A673 (cell line): ENCODE measurements around the gene LCN6. TPM values are rescaled to one million over a fixed set of nuclear protein-coding genes. Genes with fewer than 3 reads are reported as not detected.

Experiments
- BruUV-seq: library from RNA; stranded (reverse); fragments of 400-500 nt; replicated peaks from 2 replicates; lab custom pipeline; 2021; lab: Mats Ljungman, UMichigan
- CTCF ChIA-PET: fragments of 300-600 bp; sonication (Branson Sonifier 250); formaldehyde crosslinking; loops from one replicate; lab custom pipeline; 2022; ENCODE audit warnings: antibody characterized with exemption; lab: Charles Lee
- POLR2A ChIA-PET: fragments of 300-600 bp; sonication (Branson Sonifier 250); formaldehyde crosslinking; loops from one replicate; lab custom pipeline; 2022; ENCODE audit warnings: antibody characterized with exemption; ENCODE audit not compliant: low non-redundant PET; lab: Charles Lee
- DNase-seq: peaks from one replicate; pipeline ENCODE4 v3.0.0-alpha.2; 2015; ENCODE audit warnings: low spot score
- H3K27ac ChIP-seq: fragments of 200-600 bp; sonication (generic); 2 replicates; pipeline ENCODE4 v1.5.1; 2016; ENCODE audit warnings: mixed run types, low read depth, mild to moderate bottlenecking, mixed read lengths, antibody characterized with exemption, low read length; ENCODE audit not compliant: poor library complexity, severe bottlenecking
- H3K27me3 ChIP-seq: fragments of 200-600 bp; sonication (generic); replicated peaks from 2 replicates; pipeline ENCODE4 v1.6.1; 2017; ENCODE audit warnings: mixed run types, low read depth, mild to moderate bottlenecking, mixed read lengths, antibody characterized with exemption, low read length; ENCODE audit not compliant: insufficient read depth, poor library complexity
- H3K36me3 ChIP-seq: fragments of 200-600 bp; sonication (generic); 2 replicates; pipeline ENCODE4 v1.6.1; 2016; ENCODE audit warnings: mixed run types, mild to moderate bottlenecking, mixed read lengths, antibody characterized with exemption, low read length; ENCODE audit not compliant: insufficient read depth, poor library complexity, severe bottlenecking
- H3K4me1 ChIP-seq: fragments of 200-600 bp; sonication (generic); 2 replicates; pipeline ENCODE4 v1.6.1; 2017; ENCODE audit warnings: mixed run types, mild to moderate bottlenecking, mixed read lengths, antibody characterized with exemption, low read length; ENCODE audit not compliant: insufficient read depth, poor library complexity, severe bottlenecking
- H3K4me3 ChIP-seq: fragments of 200-600 bp; sonication (generic); 2 replicates; pipeline ENCODE4 v1.5.1; 2016; ENCODE audit warnings: low read depth, mixed run types, mild to moderate bottlenecking, mixed read lengths, low read length; ENCODE audit not compliant: poor library complexity, severe bottlenecking
- H3K9me3 ChIP-seq: fragments of 200-600 bp; sonication (generic); 2 replicates; pipeline ENCODE4 v1.6.1; 2016; ENCODE audit warnings: mixed run types, low read depth, mild to moderate bottlenecking, mixed read lengths, antibody characterized with exemption, low read length; ENCODE audit not compliant: poor library complexity, severe bottlenecking
- CTCF ChIP-seq: fragments of 300-800, 200-600 bp; sonication (generic); conservative IDR thresholded peaks from 2 replicates; pipeline ENCODE4 v1.5.1; 2017; ENCODE audit warnings: low read depth, mild to moderate bottlenecking, antibody characterized with exemption, low read length, moderate library complexity, mixed read lengths
- EZH2 ChIP-seq: fragments of 200-600 bp; sonication (generic); IDR thresholded peaks from 2 replicates; pipeline ENCODE4 v1.6.1; 2017; ENCODE audit warnings: borderline replicate concordance, low read depth, mild to moderate bottlenecking, mixed read lengths, antibody characterized with exemption, low read length; ENCODE audit not compliant: poor library complexity, severe bottlenecking
- intact Hi-C: fragments of 100-400 bp; cut with micrococcal nuclease; formaldehyde crosslinking; loops from one replicate; pipeline ENCODE4 v1.10.0; 2022; ENCODE audit not compliant: unreplicated experiment
- total RNA-seq: library from RNA; stranded (reverse); gene quantifications from 2 replicates; pipeline ENCODE4 v1.2.3, GENCODE V29; 2021

Gene LCN6
- total RNA-seq, 1 experiment from 2014 or later, result not detected

- ChIA-PET CTCF (no interaction called here), POLR2A (no interaction called here)
- Histone ChIP-seq H3K4me3 (no peak overlapping the region), H3K4me1 (no peaks in the 10 kb centered on the region), H3K36me3 (no peaks in the 10 kb centered on the region), H3K9me3 (peaks cover 7% of the 10 kb centered on the region), H3K27ac (no peak overlapping the region), H3K27me3 (no peaks in the 10 kb centered on the region)
- no TSS peak for BruUV-seq
- no peak for DNase-seq
- TF ChIP-seq EZH2 (no peak), CTCF (no peak)
- intact Hi-C loops, result no loop called here
Measured at GRCh38 chr9:136748666-136749611, 614 bp upstream of the LCN6 start.

- ChIA-PET POLR2A (no interaction called here), CTCF (no interaction called here)
- no peaks in the 10 kb centered on the region for H3K4me1 ChIP-seq
- no peaks in the 10 kb centered on the region for H3K36me3 ChIP-seq
- H3K27ac ChIP-seq, result no peak overlapping the region
- no peak overlapping the region for H3K4me3 ChIP-seq
- H3K27me3 ChIP-seq, result no peaks in the 10 kb centered on the region
- intact Hi-C loops, result no loop called here
- DNase-seq, result no peak
- H3K9me3 ChIP-seq, result peaks cover 7% of the 10 kb centered on the region
- TF ChIP-seq CTCF (no peak), EZH2 (no peak)
- BruUV-seq, result no TSS peak
Measured at GRCh38 chr9:136747161-136748060, 914 bp downstream of the LCN6 start.

GRCh38 chr9:136746621-136747020 is 1.7 kb downstream of the LCN6 start:
- Histone ChIP-seq H3K27me3 (no peaks in the 10 kb centered on the region), H3K4me1 (peaks cover 6% of the 10 kb centered on the region), H3K4me3 (no peak overlapping the region), H3K27ac (no peak overlapping the region), H3K36me3 (no peaks in the 10 kb centered on the region), H3K9me3 (peaks cover 5% of the 10 kb centered on the region)
- TF ChIP-seq EZH2, result no peak
- TF ChIP-seq CTCF, result no peak
- BruUV-seq, result no TSS peak
- intact Hi-C loops, result no loop called here
- ChIA-PET POLR2A (no interaction called here), CTCF (no interaction called here)
- no peak for DNase-seq
